Activated CD8-positive, alpha-beta T cell treated with anti-CD3 and anti-CD28 coated beads for 36 hours (primary cell): ENCODE results near the gene UNG. TPM values are rescaled to one million over a fixed set of nuclear protein-coding genes. Genes with fewer than 3 reads are reported as not detected.

Experiments used
- ATAC-seq: fragments of 200-7000 bp; cut with Tn5 transposase; one replicate; pipeline ENCODE4 v1.10.0; 2021; ENCODE audit warnings: mild to moderate bottlenecking, moderate library complexity
- CTCF ChIA-PET: fragments of 350-600 bp; sonication (Branson Sonifier 250); formaldehyde crosslinking; loops from one replicate; lab custom pipeline; 2021; ENCODE audit warnings: antibody characterized with exemption; lab: Charles Lee
- POLR2A ChIA-PET: fragments of 350-600 bp; sonication (Branson Sonifier 250); formaldehyde crosslinking; loops from one replicate; lab custom pipeline; 2021; ENCODE audit warnings: antibody characterized with exemption; lab: Charles Lee
- DNase-seq: peaks from one replicate; pipeline ENCODE4 v3.0.0-alpha.2; 2020
- H3K27ac Mint-ChIP-seq: one replicate; pipeline ENCODE4 v1.8.0; 2021; ENCODE audit warnings: mild to moderate bottlenecking, mixed read lengths
- H3K27me3 Mint-ChIP-seq: one replicate; pipeline ENCODE4 v1.8.0; 2021; ENCODE audit warnings: mixed read lengths
- H3K36me3 Mint-ChIP-seq: one replicate; pipeline ENCODE4 v1.8.0; 2021; ENCODE audit warnings: low read depth, mixed read lengths
- H3K4me1 Mint-ChIP-seq: one replicate; pipeline ENCODE4 v1.8.0; 2021; ENCODE audit warnings: low read depth, mixed read lengths
- H3K4me3 Mint-ChIP-seq: one replicate; pipeline ENCODE4 v1.8.0; 2021; ENCODE audit warnings: mild to moderate bottlenecking, moderate library complexity, mixed read lengths
- H3K9me3 Mint-ChIP-seq: one replicate; pipeline ENCODE4 v1.8.0; 2021; ENCODE audit warnings: mixed read lengths
- CTCF ChIP-seq: fragments of 200-600 bp; IDR thresholded peaks from one replicate; pipeline ENCODE4 v1.8.0; 2022; ENCODE audit warnings: antibody characterized with exemption, mild to moderate bottlenecking
- intact Hi-C: fragments of 100-400 bp; cut with micrococcal nuclease; formaldehyde crosslinking; loops from one replicate; pipeline ENCODE4 v1.10.0; 2022
- total RNA-seq, 2 experiments: library from RNA; stranded (reverse); gene quantifications; one replicate each; pipeline ENCODE4 v1.2.3, GENCODE V29; 2021

UNG gene
- total RNA-seq, 2 experiments from 2014 or later = 86.4 to 93.3 TPM

GRCh38 chr12:109087250-109087649 is 10.1 kb upstream of the UNG start:
- CTCF ChIA-PET = interaction anchor here (1.0 to 2.2 kb wide), 5 partner anchors 10 to 203 kb away, joined by 3 to 6 read pairs (median 4); partner anchors contain the start of gene USP30
- intact Hi-C loops = no loop called here
- POLR2A ChIA-PET = interaction anchor here (0.9 kb wide), 1 partner anchor 14 kb away, joined by 3 read pairs; no protein-coding TSS in a partner anchor
- ATAC-seq (peak; percentile 61), DNase-seq (peak; percentile 27)
- no peak for TF ChIP-seq CTCF
- Mint-ChIP-seq H3K4me3 (no peak overlapping the region), H3K9me3 (no peaks in the 10 kb centered on the region), H3K27me3 (no peaks in the 10 kb centered on the region), H3K36me3 (peaks cover 26% of the 10 kb centered on the region), H3K27ac (peak overlapping the region; percentile 50), H3K4me1 (peaks cover 23% of the 10 kb centered on the region)

- Mint-ChIP-seq H3K27me3 (no peaks in the 10 kb centered on the region), H3K4me3 (no peak overlapping the region), H3K36me3 (peaks cover 28% of the 10 kb centered on the region), H3K9me3 (no peaks in the 10 kb centered on the region), H3K27ac (peak overlapping the region; percentile 12), H3K4me1 (peaks cover 36% of the 10 kb centered on the region)
- ATAC-seq (no peak), DNase-seq (no peak)
- TF ChIP-seq CTCF = no peak
- intact Hi-C loops = no loop called here
- ChIA-PET CTCF (interaction anchor here (1.4 kb wide), 1 partner anchor 23 kb away, joined by 5 read pairs; no protein-coding TSS in a partner anchor), POLR2A (no interaction called here)
Observed at GRCh38 chr12:109088818-109089217, 8.6 kb upstream of the UNG start.

- no peak for ATAC-seq
- peak overlapping the region; percentile 59 for H3K27ac Mint-ChIP-seq
- ChIA-PET CTCF (interaction anchor here (1.4 kb wide), 1 partner anchor 22 kb away, joined by 5 read pairs; no protein-coding TSS in a partner anchor), POLR2A (no interaction called here)
- no peaks in the 10 kb centered on the region for H3K9me3 Mint-ChIP-seq
- no peak for TF ChIP-seq CTCF
- intact Hi-C loops = loop anchor here (5.0 to 10.0 kb wide), 2 partner anchors 207 to 455 kb away; partner anchors contain the start of genes DAO and SELPLG
- peaks cover 39% of the 10 kb centered on the region for H3K4me1 Mint-ChIP-seq
- H3K27me3 Mint-ChIP-seq = no peaks in the 10 kb centered on the region
- peaks cover 28% of the 10 kb centered on the region for H3K36me3 Mint-ChIP-seq
- no peak overlapping the region for H3K4me3 Mint-ChIP-seq
- no peak for DNase-seq
Observed at GRCh38 chr12:109089683-109090082, 7.7 kb upstream of the UNG start.

GRCh38 chr12:109092497-109093021 is 4.8 kb upstream of the UNG start:
- no peak for DNase-seq
- CTCF ChIA-PET = interaction anchor here (0.6 to 2.3 kb wide), 25 partner anchors 8 to 475 kb away, joined by 3 to 11 read pairs (median 4); partner anchors contain the start of genes ACACB, DAO and USP30
- H3K4me1 Mint-ChIP-seq = peaks cover 36% of the 10 kb centered on the region
- H3K36me3 Mint-ChIP-seq = peaks cover 28% of the 10 kb centered on the region
- H3K4me3 Mint-ChIP-seq = peak overlapping the region; percentile 81
- POLR2A ChIA-PET = interaction anchor here (0.6 to 1.9 kb wide), 7 partner anchors 8 to 532 kb away, joined by 3 to 6 read pairs (median 4); partner anchors contain the start of gene SART3
- no peaks in the 10 kb centered on the region for H3K9me3 Mint-ChIP-seq
- H3K27me3 Mint-ChIP-seq = no peaks in the 10 kb centered on the region
- no peak for ATAC-seq
- intact Hi-C loops = loop anchor here (2.0 to 10.0 kb wide), 3 partner anchors 40 to 458 kb away; partner anchors contain the start of genes DAO, SELPLG and USP30
- peak overlapping the region; percentile 91 for H3K27ac Mint-ChIP-seq
- TF ChIP-seq CTCF = no peak
